Nephron progenitor cell (in vitro differentiated cells): Measurements from ENCODE around the gene UCHL3.

Experiments used
- DNase-seq: peaks from one replicate; pipeline ENCODE4 v3.0.0; 2021
- H3K27ac Mint-ChIP-seq: 2 replicates; pipeline ENCODE4 v1.8.0; 2021; ENCODE audit warnings: mild to moderate bottlenecking, moderate library complexity, mixed read lengths
- H3K27me3 Mint-ChIP-seq: 2 replicates; pipeline ENCODE4 v1.8.0; 2021; ENCODE audit warnings: mild to moderate bottlenecking, low read depth, mixed read lengths; ENCODE audit not compliant: poor library complexity
- H3K36me3 Mint-ChIP-seq: 2 replicates; pipeline ENCODE4 v1.8.0; 2021; ENCODE audit warnings: low read depth, mixed read lengths
- H3K4me1 Mint-ChIP-seq: 2 replicates; pipeline ENCODE4 v1.8.0; 2021; ENCODE audit warnings: mixed read lengths
- H3K4me3 Mint-ChIP-seq: 2 replicates; pipeline ENCODE4 v1.8.0; 2021; ENCODE audit warnings: mild to moderate bottlenecking, moderate library complexity, mixed read lengths
- H3K9me3 Mint-ChIP-seq: 2 replicates; pipeline ENCODE4 v1.8.0; 2021; ENCODE audit warnings: mild to moderate bottlenecking, moderate library complexity, mixed read lengths
- TF ChIP-seq, protein P1 (sequence below): fragments of 200-600 bp; sonication (generic); IDR thresholded peaks from 2 replicates; pipeline ENCODE4 v1.5.0; 2021; ENCODE audit warnings: antibody characterized with exemption

Gene UCHL3

DNA sequence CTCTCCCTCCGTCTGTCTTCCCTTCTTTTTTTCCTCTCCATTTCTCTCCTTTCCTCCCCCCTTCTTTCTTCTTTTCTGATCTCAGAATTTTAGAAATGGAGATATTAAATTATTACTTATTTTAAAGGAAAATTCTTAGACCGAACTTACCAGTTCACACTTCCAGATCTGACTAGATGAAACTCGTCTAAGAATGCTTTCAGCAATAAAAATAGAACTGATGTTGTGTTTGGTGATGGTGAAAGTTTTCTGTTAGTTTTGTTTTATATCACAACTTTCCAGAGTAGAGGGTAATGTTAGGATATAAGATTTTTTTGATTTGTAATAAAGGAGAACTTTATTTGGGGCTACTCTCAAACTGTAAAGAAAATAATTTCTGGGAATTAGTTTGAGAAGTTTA, 29.9 kb downstream of the UCHL3 start:
- DNase-seq: no peak
- TF ChIP-seq, protein P1, sequence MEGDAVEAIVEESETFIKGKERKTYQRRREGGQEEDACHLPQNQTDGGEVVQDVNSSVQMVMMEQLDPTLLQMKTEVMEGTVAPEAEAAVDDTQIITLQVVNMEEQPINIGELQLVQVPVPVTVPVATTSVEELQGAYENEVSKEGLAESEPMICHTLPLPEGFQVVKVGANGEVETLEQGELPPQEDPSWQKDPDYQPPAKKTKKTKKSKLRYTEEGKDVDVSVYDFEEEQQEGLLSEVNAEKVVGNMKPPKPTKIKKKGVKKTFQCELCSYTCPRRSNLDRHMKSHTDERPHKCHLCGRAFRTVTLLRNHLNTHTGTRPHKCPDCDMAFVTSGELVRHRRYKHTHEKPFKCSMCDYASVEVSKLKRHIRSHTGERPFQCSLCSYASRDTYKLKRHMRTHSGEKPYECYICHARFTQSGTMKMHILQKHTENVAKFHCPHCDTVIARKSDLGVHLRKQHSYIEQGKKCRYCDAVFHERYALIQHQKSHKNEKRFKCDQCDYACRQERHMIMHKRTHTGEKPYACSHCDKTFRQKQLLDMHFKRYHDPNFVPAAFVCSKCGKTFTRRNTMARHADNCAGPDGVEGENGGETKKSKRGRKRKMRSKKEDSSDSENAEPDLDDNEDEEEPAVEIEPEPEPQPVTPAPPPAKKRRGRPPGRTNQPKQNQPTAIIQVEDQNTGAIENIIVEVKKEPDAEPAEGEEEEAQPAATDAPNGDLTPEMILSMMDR: no peak
- Mint-ChIP-seq H3K27me3 (no peaks in the 10 kb centered on the region), H3K9me3 (peaks cover 12% of the 10 kb centered on the region), H3K36me3 (peaks cover 46% of the 10 kb centered on the region), H3K4me3 (no peak overlapping the region), H3K4me1 (no peaks in the 10 kb centered on the region), H3K27ac (no peak overlapping the region)

DNA sequence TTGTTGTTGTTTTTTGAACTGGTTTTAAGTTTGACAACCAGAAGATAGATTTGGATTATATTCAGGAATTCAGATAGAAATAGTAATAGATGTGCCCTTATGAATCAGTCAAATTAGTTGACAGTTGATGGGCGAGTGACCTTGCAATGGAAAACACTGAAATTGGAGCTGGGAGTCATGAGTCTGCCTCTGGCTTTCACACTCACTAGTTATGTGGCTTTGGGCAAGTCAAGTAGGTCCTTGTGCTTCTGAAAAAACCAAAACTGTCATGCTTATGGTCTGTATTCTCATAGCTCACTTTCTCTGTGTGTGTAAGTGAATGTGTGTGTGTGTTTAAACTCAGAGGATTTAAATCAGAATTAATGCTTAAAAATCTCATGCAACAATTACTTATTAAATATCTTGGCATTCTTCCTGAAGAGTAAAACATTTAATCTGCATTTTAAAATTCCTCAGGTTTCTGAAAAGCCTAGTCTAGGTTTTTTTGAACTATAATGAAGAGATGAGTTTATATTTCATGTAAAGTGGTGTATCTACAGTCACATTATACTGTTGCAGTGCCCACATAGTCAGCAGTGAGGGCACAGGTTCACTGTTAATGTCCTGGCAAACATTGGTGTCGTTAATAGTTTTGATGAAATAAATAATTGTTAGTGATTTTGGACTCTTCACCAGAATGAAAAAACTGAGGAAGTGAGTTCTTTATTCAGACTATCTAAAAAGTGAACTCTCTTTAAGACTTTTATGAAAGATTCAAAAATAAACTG, 32.5 kb downstream of the UCHL3 start:
- no peak for DNase-seq
- H3K36me3 Mint-ChIP-seq: peaks cover 46% of the 10 kb centered on the region
- peaks cover 19% of the 10 kb centered on the region for H3K9me3 Mint-ChIP-seq
- no peak overlapping the region for H3K27ac Mint-ChIP-seq
- H3K27me3 Mint-ChIP-seq: no peaks in the 10 kb centered on the region
- H3K4me3 Mint-ChIP-seq: no peak overlapping the region
- H3K4me1 Mint-ChIP-seq: no peaks in the 10 kb centered on the region
- TF ChIP-seq, protein P1: no peak

DNA sequence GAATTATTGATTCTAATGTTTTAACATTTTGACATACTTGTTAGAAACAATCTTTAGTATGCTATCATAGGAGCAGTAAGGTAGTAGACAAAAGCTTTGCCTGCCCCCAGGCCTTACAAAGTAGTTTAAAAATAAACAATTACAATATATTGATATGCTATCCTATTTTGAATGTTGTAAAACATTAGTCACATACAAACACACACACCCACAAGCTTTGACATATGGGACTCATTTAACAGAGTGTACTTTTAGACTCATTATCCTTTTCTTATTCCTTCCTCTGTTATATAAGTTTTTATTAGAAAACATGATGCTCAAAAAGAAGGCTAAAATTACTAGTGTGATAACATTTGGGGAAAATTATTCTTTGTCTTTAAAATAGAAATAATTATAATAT, 33.5 kb downstream of the UCHL3 start:
- Mint-ChIP-seq H3K4me3 (no peak overlapping the region), H3K4me1 (no peaks in the 10 kb centered on the region), H3K9me3 (peaks cover 19% of the 10 kb centered on the region), H3K36me3 (peaks cover 46% of the 10 kb centered on the region), H3K27me3 (no peaks in the 10 kb centered on the region), H3K27ac (no peak overlapping the region)
- DNase-seq: no peak
- TF ChIP-seq, protein P1: no peak

DNA sequence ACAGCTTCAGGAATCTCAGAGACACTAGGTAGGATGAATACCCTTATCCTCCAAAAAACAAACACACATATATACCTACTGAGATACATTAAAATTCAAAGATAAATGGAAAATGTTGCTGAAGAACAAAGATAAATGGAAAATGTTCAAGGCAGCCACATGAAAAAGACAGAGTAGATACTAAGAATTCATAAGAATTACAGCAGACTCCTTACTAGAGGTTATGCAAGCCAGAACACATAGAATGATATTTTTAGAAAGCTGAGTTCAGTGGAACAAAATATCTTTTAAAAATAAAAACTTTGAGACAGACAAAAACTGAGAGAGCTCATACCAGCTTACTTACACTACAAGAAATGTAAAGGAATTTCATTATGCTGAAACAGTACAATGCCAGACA, 35.6 kb downstream of the UCHL3 start:
- H3K4me3 Mint-ChIP-seq: no peak overlapping the region
- DNase-seq: no peak
- H3K4me1 Mint-ChIP-seq: no peaks in the 10 kb centered on the region
- H3K27me3 Mint-ChIP-seq: no peaks in the 10 kb centered on the region
- peaks cover 19% of the 10 kb centered on the region for H3K9me3 Mint-ChIP-seq
- TF ChIP-seq, protein P1: no peak
- no peak overlapping the region for H3K27ac Mint-ChIP-seq
- peaks cover 52% of the 10 kb centered on the region for H3K36me3 Mint-ChIP-seq

DNA sequence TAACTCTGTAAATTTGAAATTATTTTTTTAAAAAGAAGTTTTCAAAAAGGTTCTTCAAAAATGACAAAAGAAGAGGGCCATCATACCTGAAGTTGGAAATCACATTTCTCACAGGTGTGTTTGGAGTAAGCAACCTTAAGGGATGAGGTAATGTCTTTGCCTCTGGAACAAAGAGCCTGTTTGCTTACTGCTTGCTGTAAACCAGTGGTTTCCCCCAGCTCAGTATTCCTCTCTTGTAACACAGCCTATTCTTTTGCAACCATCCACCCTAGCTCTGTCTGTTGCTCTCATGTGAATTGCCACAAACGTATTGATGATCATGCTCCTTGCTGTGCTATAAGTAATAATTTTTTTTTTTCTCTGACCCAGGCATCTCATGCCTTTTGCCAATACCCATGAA, 38.1 kb downstream of the UCHL3 start:
- no peak overlapping the region for H3K4me3 Mint-ChIP-seq
- H3K27ac Mint-ChIP-seq: no peak overlapping the region
- no peaks in the 10 kb centered on the region for H3K27me3 Mint-ChIP-seq
- H3K4me1 Mint-ChIP-seq: no peaks in the 10 kb centered on the region
- H3K9me3 Mint-ChIP-seq: peaks cover 19% of the 10 kb centered on the region
- no peak for DNase-seq
- H3K36me3 Mint-ChIP-seq: peaks cover 52% of the 10 kb centered on the region
- TF ChIP-seq, protein P1: no peak

DNA sequence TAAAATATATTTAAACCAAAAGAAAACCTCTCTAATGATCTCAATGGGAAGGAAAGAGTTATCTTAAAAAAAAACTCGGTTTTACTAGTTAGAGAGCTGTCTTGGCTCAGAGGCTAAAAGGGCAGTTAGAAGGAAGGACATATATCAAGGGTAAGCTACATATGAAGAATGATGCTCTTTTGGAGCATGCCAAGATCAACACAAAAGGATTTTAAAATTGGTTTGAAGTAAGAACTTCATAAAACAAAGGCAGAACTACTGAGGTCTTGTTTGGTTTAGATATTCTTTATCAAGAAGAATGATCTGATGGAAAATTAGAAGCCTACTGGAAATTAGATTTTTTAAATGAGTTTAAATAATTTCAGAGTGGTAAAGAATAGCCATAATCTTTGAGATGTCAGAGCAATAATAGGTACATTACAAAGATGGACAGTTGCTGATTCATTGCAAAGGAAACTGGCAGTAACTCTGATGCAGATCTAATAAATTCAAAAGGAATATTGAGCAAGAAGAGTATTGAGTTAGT, 47.1 kb downstream of the UCHL3 start:
- peaks cover 57% of the 10 kb centered on the region for H3K36me3 Mint-ChIP-seq
- TF ChIP-seq, protein P1: no peak
- no peaks in the 10 kb centered on the region for H3K4me1 Mint-ChIP-seq
- H3K9me3 Mint-ChIP-seq: no peaks in the 10 kb centered on the region
- H3K27ac Mint-ChIP-seq: no peak overlapping the region
- H3K27me3 Mint-ChIP-seq: no peaks in the 10 kb centered on the region
- no peak for DNase-seq
- no peak overlapping the region for H3K4me3 Mint-ChIP-seq
